Skeletal muscle cell (primary cell): ENCODE measurements around the gene IMPACT.

Experiments used
- DNase-seq: peaks from one replicate; pipeline ENCODE4 v3.0.0-alpha.2; 2010; ENCODE audit warnings: low read depth
- H3K4me3 ChIP-seq: 2 replicates; pipeline ENCODE4 v1.5.1; 2011; ENCODE audit warnings: low read depth, mild to moderate bottlenecking, control low read depth, low read length, moderate library complexity

Gene IMPACT, protein sequence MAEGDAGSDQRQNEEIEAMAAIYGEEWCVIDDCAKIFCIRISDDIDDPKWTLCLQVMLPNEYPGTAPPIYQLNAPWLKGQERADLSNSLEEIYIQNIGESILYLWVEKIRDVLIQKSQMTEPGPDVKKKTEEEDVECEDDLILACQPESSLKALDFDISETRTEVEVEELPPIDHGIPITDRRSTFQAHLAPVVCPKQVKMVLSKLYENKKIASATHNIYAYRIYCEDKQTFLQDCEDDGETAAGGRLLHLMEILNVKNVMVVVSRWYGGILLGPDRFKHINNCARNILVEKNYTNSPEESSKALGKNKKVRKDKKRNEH

DNA sequence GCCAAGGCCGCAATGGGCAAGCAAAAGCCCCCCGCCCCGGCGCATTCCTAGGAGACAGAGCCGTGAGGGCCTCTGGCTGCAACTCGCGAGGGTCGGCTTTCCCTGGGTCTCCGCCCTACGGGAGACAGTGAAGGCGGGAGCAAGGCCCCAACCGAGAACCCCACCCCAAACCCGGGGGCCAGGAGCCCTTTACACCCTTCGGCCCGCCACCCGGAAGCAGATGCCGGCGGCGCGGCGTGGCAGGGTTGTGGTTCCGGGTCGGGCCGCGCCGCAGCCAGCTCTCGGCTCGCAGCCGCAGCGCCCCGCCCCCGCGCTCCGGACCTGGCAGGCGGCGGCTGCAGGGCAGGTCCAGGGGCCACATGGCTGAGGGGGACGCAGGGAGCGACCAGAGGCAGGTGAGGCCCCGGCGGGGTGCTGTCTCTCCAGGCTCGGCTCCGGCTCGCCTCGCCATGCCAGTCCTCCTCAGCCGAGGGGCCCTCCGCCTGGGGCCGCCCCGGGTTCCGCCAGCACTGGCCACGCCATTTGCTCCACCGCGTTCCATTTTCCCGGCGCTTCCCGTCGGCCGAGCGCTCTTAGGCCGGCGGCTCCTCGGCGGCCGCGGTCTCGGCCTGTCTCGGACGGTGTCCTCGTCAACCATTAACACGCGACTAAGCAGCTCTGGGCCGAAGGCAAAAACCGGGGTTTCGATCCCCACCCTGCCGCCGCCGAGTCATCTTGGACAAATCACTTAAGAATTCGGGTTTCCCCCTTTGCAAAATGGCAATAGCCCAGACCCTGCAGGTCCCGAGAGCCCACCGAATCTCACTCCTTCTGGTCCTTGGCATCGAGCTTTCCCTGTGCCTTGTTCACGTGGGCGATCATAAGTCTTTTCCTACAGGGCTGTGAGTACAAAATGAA, at the start of gene IMPACT:
TSS of gene IMPACT (plus strand) at position 273 of the 897 bp plus-strand sequence. CDS start at position 360, 87 bp downstream.
- DNase-seq = peak; percentile 44

DNA sequence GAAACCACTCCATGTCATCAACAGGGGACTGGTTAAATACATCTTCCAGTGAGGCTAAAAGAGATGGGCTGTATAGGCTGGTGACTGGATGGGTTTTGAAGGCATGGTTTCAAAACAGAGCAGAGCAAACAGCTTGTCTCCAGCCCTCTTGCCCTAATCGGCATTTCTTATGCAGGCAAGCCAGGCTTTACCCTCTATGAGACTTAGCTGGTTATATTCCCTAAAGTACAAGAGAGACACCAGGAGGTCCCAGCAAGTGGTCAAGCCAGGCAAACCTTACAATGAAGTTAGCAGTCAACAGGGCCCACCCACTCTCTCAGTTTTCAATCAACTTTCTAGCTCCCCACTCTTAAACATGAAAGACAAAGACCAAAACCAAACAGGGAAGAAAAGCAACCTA, 47.9 kb upstream of the IMPACT start:
- DNase-seq = no peak
- H3K4me3 ChIP-seq = no peak overlapping the region

More for the DNA sequence above, at the start of gene IMPACT:
- peak within 1 kb of the TSS; percentile 73 for H3K4me3 ChIP-seq

DNA sequence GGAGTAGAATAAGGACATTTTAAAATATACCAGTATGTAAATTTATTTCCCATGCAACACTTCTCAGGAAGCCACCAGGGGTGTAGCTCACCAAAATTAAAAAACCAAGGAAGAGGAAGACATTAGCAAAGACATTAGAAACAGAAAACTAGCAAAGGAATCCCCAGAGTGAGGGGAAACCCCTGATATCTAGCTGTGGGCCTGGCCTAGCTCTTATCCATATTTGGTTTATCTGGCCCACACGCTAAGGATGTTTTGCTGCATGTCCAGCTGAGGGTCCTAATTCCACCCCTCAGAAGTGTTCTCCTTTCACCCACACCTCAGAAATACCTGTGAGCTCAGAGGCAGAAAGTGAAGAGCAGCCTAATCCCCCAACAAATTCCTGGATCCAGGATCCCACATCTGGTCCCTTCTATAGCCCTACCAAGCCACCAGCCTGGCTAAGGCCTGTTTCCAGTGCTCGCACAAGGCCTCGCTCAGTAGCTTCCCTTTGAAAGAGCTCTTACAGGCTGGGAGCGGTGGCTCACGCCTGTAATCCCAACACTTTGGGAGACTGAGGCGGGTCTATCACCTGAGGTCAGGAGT, 46.2 kb upstream of the IMPACT start:
- no peak for DNase-seq
- H3K4me3 ChIP-seq = no peak overlapping the region

DNA sequence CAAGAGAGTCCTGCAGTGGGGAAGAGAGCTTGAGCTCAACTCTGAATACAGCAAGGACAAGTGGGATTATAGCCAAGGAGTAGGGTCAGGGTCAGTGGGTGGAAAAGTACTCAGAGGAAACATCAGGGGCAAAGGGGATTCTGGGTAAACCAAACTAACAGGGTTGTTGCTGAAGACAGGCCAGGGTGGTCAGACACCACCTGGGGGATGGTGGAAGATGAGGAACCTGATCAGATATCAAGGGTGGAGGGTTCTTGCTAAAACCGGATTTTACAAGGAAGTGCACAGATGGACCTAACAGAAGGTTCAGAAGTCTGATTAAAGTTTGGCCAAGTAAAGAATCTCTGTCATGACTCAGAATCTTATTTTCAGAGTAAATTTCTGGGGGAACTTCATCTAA, 45.3 kb upstream of the IMPACT start:
- no peak overlapping the region for H3K4me3 ChIP-seq
- no peak for DNase-seq

DNA sequence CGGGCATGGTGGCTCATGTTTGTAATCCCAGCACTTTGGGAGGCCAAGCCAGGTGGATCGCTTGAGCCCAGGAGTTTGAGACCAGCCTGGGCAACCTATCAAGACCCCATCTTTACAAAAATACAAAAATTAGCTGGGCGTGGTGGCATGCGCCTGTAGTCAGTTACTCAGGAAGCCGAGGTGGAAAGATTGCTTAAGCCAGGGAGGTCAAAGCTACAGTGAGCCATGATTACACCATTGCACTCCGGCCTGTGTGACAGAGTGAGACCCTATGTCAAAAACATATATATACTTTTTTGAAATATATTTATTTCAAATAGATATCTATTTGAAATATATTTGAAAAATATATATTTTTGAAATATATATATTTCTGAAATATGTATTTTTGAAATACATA, 39.8 kb upstream of the IMPACT start:
- DNase-seq = no peak
- no peak overlapping the region for H3K4me3 ChIP-seq

DNA sequence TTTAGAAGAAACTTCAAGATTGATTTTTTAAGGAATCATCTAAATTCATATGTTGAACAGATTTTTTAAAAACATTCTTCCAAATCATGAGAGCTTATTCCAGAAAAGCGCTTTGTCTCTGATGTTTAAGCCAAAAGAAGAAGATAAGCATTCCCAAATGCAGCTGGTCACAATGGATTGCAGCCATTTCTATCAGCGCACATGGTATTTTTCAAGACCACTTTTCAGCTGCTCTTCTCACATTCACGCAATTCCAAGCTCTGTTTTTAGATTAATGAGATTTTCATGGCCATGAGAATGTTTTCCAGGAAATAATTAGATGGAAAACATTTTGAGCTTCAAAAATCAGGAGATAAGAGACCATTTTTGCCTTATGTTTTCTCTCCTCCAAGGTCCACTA, 37.5 kb upstream of the IMPACT start:
- DNase-seq = no peak
- no peak overlapping the region for H3K4me3 ChIP-seq

DNA sequence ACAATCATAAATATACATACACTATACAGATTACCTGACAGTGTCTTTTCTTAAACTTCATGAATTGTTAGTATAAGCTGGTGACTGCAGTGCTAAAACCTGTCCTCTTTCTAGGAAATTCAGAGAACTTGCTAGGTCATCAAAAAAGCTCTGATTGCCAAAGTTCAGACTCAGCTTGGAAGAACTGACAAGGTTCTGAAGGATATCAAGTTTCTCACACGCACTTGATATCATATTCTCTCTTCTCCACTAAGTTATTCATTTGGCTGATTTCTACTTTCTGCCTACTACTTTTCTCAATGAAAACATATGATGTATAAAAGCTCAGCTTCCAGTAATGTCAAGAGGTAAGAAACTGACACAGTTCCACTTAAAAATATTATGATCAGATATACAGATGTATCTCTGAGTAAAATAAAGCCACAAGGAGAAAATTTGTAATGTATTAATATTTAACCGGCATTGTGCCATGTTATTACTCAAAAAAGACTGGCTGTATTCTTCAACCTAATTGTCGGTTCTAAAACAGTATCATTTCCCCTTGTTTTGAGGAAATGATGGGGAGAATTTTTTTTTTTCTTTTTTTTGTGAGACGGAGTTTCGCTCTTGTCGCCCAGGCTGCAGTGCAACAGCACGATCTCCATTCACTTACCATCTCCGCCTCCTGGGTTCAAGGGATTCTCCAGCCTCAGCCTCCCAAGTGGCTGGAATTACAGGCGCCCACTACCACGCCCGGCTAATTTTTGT, 31.2 kb upstream of the IMPACT start:
- DNase-seq = no peak
- no peak overlapping the region for H3K4me3 ChIP-seq

DNA sequence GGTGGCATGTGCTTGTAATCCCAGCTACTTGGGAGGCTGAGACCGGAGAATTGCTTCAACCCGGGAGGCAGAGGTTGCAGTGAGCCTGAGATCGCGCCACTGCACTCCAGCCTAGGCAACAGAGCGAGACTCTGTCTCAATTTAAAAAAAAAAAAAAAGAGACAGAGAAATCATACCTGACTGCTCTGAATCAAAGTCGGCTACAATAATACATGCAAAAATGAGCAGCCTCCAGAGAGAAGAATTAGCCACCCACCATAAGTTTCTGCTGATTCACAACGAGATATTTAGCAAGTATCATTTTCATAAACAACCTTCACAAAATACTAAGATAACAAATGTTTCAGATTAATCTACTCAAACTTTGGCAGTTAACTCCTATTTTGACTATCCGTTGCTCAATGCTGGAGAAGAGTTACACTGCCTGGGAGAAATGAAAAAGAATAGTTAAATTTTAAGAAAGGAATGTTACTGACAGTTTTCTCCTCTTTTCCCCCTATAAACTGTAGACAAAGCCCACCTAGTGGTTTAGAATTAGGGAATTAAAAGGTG, 30.3 kb upstream of the IMPACT start:
- H3K4me3 ChIP-seq = peak overlapping the region; percentile 83
- no peak for DNase-seq

DNA sequence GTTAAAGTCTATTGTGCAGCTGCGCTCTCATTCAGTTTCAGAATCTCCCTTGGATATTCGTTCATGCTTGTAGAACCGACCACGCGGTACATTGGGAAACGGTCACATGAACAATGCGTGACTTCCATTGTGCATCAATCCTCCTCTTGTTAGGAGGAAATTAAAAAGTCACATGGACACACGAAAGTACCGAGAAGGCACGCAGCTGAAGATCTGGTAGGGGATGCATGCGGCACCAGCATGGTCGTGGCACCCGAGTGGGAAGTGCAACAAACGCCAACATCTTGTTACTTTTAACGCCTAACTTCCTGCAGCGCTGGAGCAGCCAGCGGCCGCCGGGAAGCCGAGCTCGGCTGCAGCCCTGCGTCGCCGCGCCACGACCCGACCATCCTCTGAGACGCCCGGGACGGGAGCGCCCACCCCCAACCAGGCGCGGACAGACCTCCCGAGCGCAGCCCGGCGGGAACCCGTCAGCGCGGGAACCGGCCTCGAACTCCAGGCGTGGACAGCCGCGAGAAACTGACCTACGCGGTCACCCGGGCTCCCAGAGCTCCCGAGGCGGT, 29.3 kb upstream of the IMPACT start:
- DNase-seq = peak; percentile 41
- peak overlapping the region; percentile 83 for H3K4me3 ChIP-seq

DNA sequence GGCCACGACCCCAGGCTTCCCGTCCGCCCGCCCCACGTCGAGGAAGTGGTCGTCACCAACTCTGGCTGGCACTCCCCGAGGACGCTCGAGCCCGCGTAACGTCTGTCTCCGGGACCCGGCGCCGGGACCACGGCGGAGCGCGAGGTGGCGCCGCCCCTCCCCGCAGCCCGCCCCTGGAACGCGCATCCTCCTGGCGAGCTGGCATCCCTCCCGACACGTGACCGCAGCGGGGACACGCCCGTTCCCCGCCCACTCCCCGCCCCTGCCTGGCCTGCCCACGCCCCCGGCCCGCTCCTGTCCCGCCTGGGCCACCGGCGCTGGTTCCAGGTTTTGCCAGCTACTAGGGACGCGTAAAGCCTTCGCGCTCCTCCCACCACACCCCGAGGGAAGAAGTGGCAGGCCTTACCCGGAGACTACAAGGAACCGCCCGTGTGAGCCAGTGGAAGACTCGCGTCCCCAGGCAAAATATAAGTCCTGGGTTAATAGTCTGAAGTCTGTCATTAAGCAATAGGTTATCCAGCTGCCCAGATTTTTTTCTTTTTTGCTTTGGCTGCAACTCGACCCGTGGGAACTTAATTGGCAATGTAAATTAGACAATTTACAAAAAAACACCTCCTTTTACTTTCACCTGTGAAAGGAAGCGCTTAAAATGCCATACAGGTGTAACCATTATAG, 28.6 kb upstream of the IMPACT start, which contains the start of gene OSBPL1A:
TSS of gene OSBPL1A (minus strand) at position 131 of the 675 bp plus-strand sequence. CDS start 20,291 bp downstream, outside the sequence.
- H3K4me3 ChIP-seq = peak within 1 kb of the TSS; percentile 83
- DNase-seq = peak; percentile 78

DNA sequence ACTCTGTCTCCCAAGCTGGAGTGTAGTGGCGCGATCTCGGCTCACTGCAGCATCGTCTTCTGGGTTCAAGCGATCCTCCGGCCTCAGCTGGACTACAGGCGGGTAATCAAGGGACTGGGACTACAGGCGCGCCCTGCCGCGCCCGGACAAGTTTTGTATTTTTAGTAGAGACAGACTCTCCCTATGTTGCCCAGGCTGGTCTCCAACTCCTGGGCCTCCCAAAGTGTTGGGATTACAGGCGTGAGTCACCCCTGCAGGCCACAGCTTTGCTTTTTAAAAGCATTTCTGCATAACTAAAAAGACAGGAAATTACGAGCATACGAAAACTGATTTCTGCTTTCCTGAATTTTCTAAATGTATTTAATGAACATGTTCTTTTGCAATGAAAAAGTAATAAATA, 27.9 kb upstream of the IMPACT start:
- no peak overlapping the region for H3K4me3 ChIP-seq
- no peak for DNase-seq

DNA sequence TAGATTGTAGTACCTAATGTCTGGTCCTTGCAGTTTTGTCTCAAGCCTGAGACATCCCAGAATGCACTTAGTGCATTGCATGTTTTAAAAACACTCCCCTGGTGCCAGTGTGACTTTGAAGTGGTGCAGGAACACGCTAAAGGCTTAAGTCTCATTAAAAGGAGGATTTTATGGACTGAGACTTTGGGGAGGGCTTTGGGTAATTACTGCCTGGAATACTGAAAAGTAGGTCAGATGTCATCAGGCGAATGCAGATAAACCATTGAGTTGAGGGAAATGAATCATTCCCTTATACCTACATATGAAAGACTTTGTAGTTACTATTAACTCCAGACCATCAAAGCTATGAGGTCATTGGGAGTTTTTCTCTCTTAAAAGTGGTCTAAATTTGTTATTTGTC, 25.9 kb upstream of the IMPACT start:
- no peak for DNase-seq
- no peak overlapping the region for H3K4me3 ChIP-seq

DNA sequence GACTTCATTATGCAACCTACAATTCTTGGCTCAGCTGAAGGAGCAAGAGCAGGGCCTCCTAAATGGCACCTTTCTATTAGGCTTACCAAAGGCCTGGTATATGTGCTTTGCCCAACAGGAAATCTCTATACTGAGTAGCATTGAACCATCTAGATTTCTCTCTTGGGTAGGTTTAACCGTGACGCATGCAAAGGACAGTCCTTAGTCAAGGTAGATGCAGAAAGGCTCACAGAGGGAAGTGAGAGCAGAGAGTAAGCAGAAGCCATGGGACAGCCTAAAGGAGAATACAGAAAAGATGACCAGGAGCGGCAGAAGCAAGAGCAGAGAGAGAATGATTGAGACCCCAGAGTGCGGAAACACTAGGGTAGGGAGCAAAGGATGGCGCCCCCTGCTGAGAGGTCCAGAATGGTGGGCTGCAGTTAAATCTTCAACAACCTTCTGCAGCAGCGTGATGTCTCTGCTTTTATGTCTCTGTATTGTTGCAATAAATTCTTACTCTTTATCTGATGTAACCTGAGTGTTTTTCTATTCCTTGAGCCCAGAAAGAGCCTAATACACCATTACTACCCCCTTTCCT, 24.2 kb upstream of the IMPACT start:
- DNase-seq = no peak
- no peak overlapping the region for H3K4me3 ChIP-seq

DNA sequence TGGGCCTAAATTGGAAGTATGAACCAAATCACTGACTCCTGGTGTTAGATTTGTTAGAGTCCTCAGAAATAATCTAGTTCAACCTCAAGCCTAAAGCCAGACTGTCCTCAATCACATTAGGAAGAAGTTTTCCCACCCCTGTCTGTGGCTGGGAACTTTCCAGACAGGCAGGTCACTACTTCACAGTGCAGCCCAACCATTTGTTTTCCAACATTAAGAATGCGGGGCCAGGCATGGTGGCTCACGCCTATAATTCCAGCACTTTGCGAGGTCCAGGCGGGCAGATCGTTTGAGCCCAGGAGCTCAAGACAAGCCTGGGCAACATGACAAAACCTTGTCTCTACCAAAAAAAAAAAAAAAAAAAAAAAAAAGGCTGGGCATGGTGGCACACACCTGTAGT, 23.4 kb upstream of the IMPACT start:
- no peak overlapping the region for H3K4me3 ChIP-seq

DNA sequence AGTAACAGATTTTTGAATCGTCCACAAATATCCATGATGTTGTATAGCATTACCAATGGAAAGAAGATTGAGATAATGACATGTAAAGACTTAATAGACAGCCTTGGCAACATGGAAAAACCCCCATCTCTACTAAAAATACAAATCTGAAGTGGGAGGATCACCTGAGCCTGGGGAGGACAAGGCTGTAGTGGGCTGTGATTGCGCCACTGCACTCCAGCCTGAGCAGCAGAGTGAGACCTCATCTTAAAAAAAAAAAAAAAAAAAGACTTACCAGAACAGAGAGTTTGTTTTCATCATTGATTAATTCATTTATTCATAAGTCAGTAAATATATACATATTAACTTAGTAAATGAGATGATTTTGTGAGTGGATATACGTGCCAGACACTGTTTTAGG, 21.9 kb upstream of the IMPACT start:
- H3K4me3 ChIP-seq = no peak overlapping the region
- DNase-seq = no peak

More for the DNA sequence above, 23.4 kb upstream of the IMPACT start:
- DNase-seq = no peak

DNA sequence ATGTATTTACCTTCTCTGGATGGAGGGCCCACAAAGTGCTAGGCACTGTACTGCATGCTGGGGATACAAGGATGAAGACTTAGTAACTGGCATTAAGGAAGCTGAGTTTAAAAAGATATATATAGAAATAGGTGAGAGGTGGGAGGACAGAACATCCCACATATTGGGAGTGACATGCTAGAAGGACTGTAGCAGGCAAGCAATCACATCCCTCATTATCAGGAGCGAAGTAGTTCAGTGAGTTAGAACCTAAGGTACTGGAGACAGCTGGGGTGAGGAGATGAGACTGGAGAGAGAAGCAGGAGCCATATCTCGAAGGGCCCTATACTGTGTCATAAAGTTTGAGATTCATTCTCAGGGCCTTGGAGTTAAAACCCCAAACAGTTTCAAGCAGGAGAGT, 18.0 kb upstream of the IMPACT start:
- H3K4me3 ChIP-seq = no peak overlapping the region
- DNase-seq = no peak

DNA sequence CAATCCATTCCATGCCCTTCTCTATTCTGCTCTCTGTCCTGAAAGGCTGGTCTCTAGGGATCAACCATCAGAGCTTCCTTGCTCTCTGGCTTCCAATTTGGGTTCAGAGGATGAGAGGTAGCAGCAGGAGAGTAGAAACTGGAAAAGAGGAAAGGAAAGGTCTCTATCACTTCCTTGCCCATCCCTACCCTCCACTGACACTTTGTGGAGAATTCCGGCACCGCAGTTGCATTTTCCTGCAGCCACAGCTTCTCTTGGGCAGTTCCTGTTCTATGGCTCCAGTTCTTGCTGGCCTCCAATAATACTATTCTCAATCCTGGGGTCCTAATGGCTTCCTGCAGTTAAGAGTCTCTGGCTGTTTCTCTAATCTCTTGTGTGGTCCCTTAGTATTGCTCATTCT, 13.3 kb upstream of the IMPACT start:
- no peak for DNase-seq
- H3K4me3 ChIP-seq = no peak overlapping the region

DNA sequence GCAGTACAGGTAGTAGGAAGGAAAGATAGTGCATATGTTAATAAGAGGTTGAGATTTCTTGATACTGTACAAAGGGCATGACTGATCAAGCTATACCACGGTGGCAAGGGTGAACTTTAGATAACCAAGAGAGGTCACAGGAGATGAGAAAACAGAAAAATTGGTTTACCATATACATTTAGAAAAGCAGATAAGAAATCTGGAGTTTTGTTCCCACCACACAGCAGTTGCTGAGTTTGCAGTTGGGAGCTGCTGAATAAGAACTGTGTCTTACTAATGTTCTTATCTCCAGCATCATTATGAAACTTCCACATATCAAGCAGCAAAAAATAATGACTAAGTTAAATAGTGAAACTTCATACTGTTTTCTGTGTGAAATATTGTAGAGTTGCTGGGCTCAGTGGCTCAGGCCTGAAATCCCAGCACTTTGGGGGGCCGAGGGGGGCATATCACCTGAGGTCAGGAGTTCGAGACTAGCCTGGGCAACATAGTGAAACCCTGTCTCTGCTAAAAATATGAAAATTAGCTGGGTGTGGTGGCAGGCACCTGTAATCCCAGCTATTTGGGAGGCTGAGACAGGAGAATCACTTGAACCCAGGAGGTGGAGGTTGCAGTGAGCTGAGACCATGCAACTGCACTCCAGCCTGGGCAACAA, 12.0 kb upstream of the IMPACT start:
- H3K4me3 ChIP-seq = no peak overlapping the region
- no peak for DNase-seq
